T-helper 1 cell treated with Interleukin-12 subunit alpha and Interleukin-12 subunit beta and Interleukin-4 antibody, amounts not matched to agents 30 μg/mL and 1 μg/mL, for 36 hours (primary cell): ENCODE measurements around the gene FGFR2.

ENCODE experiments used
- H3K27ac Mint-ChIP-seq: one replicate; pipeline ENCODE4 v1.8.0; 2021; ENCODE audit warnings: mild to moderate bottlenecking, mixed read lengths
- H3K27me3 Mint-ChIP-seq: one replicate; pipeline ENCODE4 v1.8.0; 2021; ENCODE audit warnings: low read depth, mixed read lengths
- H3K36me3 Mint-ChIP-seq: one replicate; pipeline ENCODE4 v1.8.0; 2021; ENCODE audit warnings: low read depth, mixed read lengths
- H3K4me1 Mint-ChIP-seq: one replicate; pipeline ENCODE4 v1.8.0; 2021; ENCODE audit warnings: low read depth, mixed read lengths
- H3K4me3 Mint-ChIP-seq: one replicate; pipeline ENCODE4 v1.8.0; 2021; ENCODE audit warnings: mild to moderate bottlenecking, moderate library complexity, mixed read lengths
- H3K9me3 Mint-ChIP-seq: one replicate; pipeline ENCODE4 v1.8.0; 2021; ENCODE audit warnings: mixed read lengths

Gene FGFR2

DNA sequence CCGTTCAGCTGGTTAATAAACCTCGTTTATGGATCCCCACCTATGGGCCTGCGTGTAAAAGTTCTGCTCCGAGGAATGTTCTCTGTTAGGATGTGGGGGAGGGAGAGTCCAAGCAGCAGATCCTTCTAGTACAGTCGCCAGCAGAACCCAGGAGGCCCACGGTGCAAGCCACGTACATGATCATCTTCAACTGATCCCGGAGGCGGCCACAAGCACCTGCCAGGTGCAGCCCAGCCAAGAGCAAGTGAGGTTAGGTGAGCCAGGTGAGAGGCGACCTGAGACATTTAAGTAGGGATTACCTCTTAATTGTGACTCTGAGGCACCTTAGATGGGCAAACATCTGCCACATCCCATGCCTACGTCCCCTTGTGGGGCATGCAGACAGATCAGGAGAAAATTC is 18.0 kb upstream of the FGFR2 start:
- Mint-ChIP-seq H3K4me3 (no peak overlapping the region), H3K4me1 (no peaks in the 10 kb centered on the region), H3K36me3 (no peaks in the 10 kb centered on the region), H3K27ac (no peak overlapping the region), H3K27me3 (no peaks in the 10 kb centered on the region), H3K9me3 (peaks cover 13% of the 10 kb centered on the region)

- Mint-ChIP-seq H3K27me3 (no peaks in the 10 kb centered on the region), H3K27ac (no peak overlapping the region)
Observed at GRCh38 chr10:121615836-121616235, 17.6 kb upstream of the FGFR2 start.

DNA sequence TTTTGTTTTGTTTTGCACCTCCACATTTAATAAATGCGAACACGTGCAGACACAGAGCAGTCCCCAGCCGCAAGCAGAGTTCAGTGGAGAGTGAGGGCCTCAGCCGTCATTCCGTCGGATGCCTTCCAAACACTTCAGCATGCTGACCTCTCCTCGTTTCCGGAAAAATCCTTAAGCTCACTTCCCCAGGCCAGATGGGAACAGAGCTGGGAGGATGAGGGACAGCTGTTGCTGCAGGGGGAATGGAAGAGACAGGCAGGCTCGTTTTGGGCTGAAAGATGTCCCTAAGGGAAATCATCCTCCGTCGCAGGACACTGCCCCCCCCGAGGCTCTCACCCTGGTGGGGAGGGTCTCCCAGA is 17.2 kb upstream of the FGFR2 start:
- Mint-ChIP-seq H3K27me3 (no peaks in the 10 kb centered on the region), H3K4me1 (no peaks in the 10 kb centered on the region), H3K36me3 (no peaks in the 10 kb centered on the region), H3K27ac (no peak overlapping the region), H3K4me3 (no peak overlapping the region), H3K9me3 (peaks cover 13% of the 10 kb centered on the region)

More at GRCh38 chr10:121615836-121616235, 17.6 kb upstream of the FGFR2 start:
- Mint-ChIP-seq H3K4me3 (no peak overlapping the region), H3K36me3 (no peaks in the 10 kb centered on the region), H3K4me1 (no peaks in the 10 kb centered on the region), H3K9me3 (peaks cover 13% of the 10 kb centered on the region)

DNA sequence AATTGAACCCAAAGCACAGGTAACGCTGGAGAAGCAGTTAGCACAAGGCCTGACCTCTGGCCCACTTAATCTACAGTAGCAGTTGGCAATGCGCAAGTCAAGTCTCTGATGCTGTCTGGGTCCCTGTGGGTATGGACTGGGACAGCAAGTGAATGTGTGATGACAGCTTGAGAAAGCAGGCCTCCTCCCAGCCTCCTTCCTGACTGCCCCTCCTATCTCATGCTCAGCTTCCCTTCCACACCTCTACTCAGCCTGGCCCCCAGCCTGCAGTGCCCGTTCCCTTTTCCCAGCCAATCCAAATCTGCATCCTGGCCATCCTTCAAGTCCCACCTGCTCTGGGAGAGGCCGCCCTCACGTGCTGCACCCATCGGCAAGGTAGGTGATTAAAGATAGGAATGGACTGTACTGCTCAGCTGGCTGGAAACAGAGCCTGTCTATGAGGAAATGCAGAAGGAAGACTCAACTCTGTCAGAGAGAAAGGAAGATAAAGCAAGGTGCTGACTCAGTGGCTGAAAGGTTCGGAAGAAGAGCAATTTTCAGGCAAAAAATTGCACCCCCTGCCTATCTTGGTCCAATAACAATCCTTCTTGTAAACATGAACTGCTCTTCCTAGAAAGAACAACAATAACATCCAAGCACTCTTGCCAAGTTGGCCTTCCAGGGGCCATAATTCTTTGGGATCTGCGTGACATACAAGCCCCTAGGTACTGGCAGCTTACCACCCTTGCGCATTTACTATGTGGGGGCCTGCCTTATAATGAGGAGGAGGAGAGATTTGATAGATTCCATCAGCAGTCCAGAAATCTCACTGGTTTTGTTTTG is 16.6 kb upstream of the FGFR2 start:
- Mint-ChIP-seq H3K27ac (no peak overlapping the region), H3K9me3 (peaks cover 13% of the 10 kb centered on the region), H3K4me1 (no peaks in the 10 kb centered on the region), H3K27me3 (no peaks in the 10 kb centered on the region), H3K4me3 (no peak overlapping the region), H3K36me3 (no peaks in the 10 kb centered on the region)

- no peak overlapping the region for H3K4me3 Mint-ChIP-seq
- no peaks in the 10 kb centered on the region for H3K4me1 Mint-ChIP-seq
- no peak overlapping the region for H3K27ac Mint-ChIP-seq
- peaks cover 2% of the 10 kb centered on the region for H3K9me3 Mint-ChIP-seq
- H3K27me3 Mint-ChIP-seq, result peaks cover 5% of the 10 kb centered on the region
- H3K36me3 Mint-ChIP-seq, result no peaks in the 10 kb centered on the region
Observed at GRCh38 chr10:121613456-121613855, 15.2 kb upstream of the FGFR2 start.

GRCh38 chr10:121611393-121612159 is 13.3 kb upstream of the FGFR2 start:
- H3K36me3 Mint-ChIP-seq, result no peaks in the 10 kb centered on the region
- H3K9me3 Mint-ChIP-seq, result no peaks in the 10 kb centered on the region
- no peaks in the 10 kb centered on the region for H3K4me1 Mint-ChIP-seq
- no peak overlapping the region for H3K27ac Mint-ChIP-seq
- H3K4me3 Mint-ChIP-seq, result no peak overlapping the region
- peaks cover 13% of the 10 kb centered on the region for H3K27me3 Mint-ChIP-seq

- Mint-ChIP-seq H3K27me3 (peaks cover 13% of the 10 kb centered on the region), H3K27ac (no peak overlapping the region), H3K4me3 (no peak overlapping the region), H3K36me3 (no peaks in the 10 kb centered on the region), H3K4me1 (no peaks in the 10 kb centered on the region), H3K9me3 (no peaks in the 10 kb centered on the region)
Observed at GRCh38 chr10:121610798-121611323, 12.6 kb upstream of the FGFR2 start.

- no peak overlapping the region for H3K27ac Mint-ChIP-seq
- peaks cover 13% of the 10 kb centered on the region for H3K27me3 Mint-ChIP-seq
- no peaks in the 10 kb centered on the region for H3K36me3 Mint-ChIP-seq
- H3K9me3 Mint-ChIP-seq, result no peaks in the 10 kb centered on the region
- H3K4me3 Mint-ChIP-seq, result no peak overlapping the region
- no peaks in the 10 kb centered on the region for H3K4me1 Mint-ChIP-seq
Observed at GRCh38 chr10:121609426-121610380, 11.5 kb upstream of the FGFR2 start.

GRCh38 chr10:121608469-121609190 is 10.4 kb upstream of the FGFR2 start:
- Mint-ChIP-seq H3K27ac (no peak overlapping the region), H3K27me3 (peaks cover 13% of the 10 kb centered on the region), H3K36me3 (no peaks in the 10 kb centered on the region), H3K4me3 (no peak overlapping the region), H3K9me3 (no peaks in the 10 kb centered on the region), H3K4me1 (no peaks in the 10 kb centered on the region)

DNA sequence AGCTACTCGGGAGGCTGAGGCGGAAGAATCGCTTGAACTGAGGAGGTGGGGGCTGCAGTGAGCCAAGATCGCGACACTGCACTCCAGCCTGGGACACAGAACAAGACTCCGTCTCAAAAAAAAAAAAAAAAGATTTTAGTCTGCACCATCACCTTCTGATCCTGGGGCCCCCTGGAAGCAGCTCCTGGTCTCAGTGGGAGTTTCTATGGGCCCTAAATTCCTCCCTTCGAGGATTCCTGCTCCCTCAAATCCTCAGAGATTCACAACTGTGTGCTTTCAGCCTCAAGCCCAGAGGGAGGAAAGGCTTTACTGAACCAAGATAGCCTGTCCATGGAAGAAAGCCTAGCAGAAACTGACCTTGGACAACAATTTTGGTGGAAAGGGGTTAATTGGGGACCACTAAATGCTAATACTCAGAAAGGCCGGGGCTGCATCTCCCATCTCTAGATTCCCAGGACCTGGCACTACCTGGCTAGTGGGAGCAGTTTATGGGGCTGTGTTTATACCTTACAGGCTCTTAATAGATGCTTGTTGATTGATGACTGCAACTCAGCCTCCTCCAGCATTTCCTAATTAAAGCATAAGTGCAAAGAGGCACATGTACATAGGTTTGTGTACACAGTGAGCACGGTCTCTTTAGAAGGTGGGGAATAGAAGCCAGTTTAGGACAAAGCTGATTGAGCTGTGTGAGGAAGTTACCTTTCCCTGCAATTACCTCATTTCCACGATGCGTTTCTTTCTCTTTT is 9.2 kb upstream of the FGFR2 start:
- no peaks in the 10 kb centered on the region for H3K4me1 Mint-ChIP-seq
- H3K4me3 Mint-ChIP-seq, result no peak overlapping the region
- no peaks in the 10 kb centered on the region for H3K36me3 Mint-ChIP-seq
- no peak overlapping the region for H3K27ac Mint-ChIP-seq
- peaks cover 13% of the 10 kb centered on the region for H3K27me3 Mint-ChIP-seq
- no peaks in the 10 kb centered on the region for H3K9me3 Mint-ChIP-seq

DNA sequence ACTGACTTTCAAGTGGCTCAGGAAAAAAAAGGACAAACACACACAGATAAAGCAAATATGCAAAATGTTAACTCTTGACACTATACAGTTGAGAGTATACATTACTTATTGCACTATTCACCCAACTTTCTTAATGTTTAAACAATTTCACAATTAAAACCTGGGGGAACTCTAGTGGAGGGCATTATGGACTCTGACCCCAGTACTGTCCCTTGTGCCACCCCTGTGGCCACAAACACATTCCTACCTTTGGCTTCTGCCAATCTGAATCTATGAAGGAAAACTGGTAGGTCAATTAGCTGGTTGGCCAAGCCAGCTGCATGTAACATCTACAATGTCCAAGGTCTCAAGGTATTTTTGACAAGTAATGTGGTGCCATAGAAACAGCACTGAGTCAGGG is 7.5 kb upstream of the FGFR2 start:
- Mint-ChIP-seq H3K27me3 (peaks cover 22% of the 10 kb centered on the region), H3K4me3 (no peak overlapping the region), H3K4me1 (no peaks in the 10 kb centered on the region), H3K36me3 (no peaks in the 10 kb centered on the region), H3K27ac (no peak overlapping the region), H3K9me3 (no peaks in the 10 kb centered on the region)

GRCh38 chr10:121601458-121601857 is 3.2 kb upstream of the FGFR2 start:
- H3K36me3 Mint-ChIP-seq, result no peaks in the 10 kb centered on the region
- H3K4me3 Mint-ChIP-seq, result no peak overlapping the region
- peaks cover 37% of the 10 kb centered on the region for H3K27me3 Mint-ChIP-seq
- H3K27ac Mint-ChIP-seq, result no peak overlapping the region
- H3K4me1 Mint-ChIP-seq, result peaks cover 4% of the 10 kb centered on the region
- no peaks in the 10 kb centered on the region for H3K9me3 Mint-ChIP-seq

- H3K36me3 Mint-ChIP-seq, result no peaks in the 10 kb centered on the region
- no peak overlapping the region for H3K4me3 Mint-ChIP-seq
- H3K27ac Mint-ChIP-seq, result no peak overlapping the region
- H3K4me1 Mint-ChIP-seq, result peaks cover 4% of the 10 kb centered on the region
- no peaks in the 10 kb centered on the region for H3K9me3 Mint-ChIP-seq
- peaks cover 45% of the 10 kb centered on the region for H3K27me3 Mint-ChIP-seq
Observed at GRCh38 chr10:121600611-121601010, 2.4 kb upstream of the FGFR2 start.
